Suprapubic skin (tissue), 4 donors: ENCODE results near the gene CAVIN3.

Experiments used
- POLR2A ChIP-seq, 2 donors: fragments of 450-650 bp; IDR thresholded peaks; one replicate each; pipeline ENCODE4 v1.6.1; 2017; ENCODE audit warnings: antibody characterized with exemption in 2 of 2, mild to moderate bottlenecking in 2 of 2, moderate library complexity in 2 of 2
- POLR2AphosphoS5 ChIP-seq, 3 donors: sonication (generic); formaldehyde crosslinking; IDR thresholded peaks; one replicate each; pipeline ENCODE4 v1.6.1; 2017; ENCODE audit warnings: antibody characterized with exemption in 3 of 3

- no peak for TF ChIP-seq POLR2AphosphoS5 (IDR thresholded peaks at IDR 0.05)
- no peak for TF ChIP-seq POLR2A (IDR thresholded peaks at IDR 0.05)
Observed at GRCh38 chr11:6307876-6308275, 12.4 kb downstream of the CAVIN3 start.
